ENCODE measurements around the gene HPN.
"Not testable (repeated sequence)": the region's sequence is repeated elsewhere in the genome, so short reads cannot be mapped to it uniquely, and the experiment has no call there.

Gene HPN

GRCh38 chr19:35041548-35042055 lies at the start of gene HPN:
Gene HPN (plus strand): TSS chr19:35041721. CDS start chr19:35042507, 786 bp downstream.
- DNase-seq = no peak

- not testable (repeated sequence) for DNase-seq
Measured at GRCh38 chr19:34992582-34992981, 48.9 kb upstream of the HPN start.

GRCh38 chr19:34994286-34994642 lies 47.3 kb upstream of the HPN start:
- no peak for DNase-seq

- DNase-seq = no peak
Measured at GRCh38 chr19:34994643-34995541, 46.6 kb upstream of the HPN start.

GRCh38 chr19:34995551-34995950 lies 46.0 kb upstream of the HPN start:
- no peak for DNase-seq

- DNase-seq = no peak
Measured at GRCh38 chr19:34997071-34997617, 44.4 kb upstream of the HPN start.

GRCh38 chr19:34998224-34998623 lies 43.3 kb upstream of the HPN start:
- DNase-seq = not testable (repeated sequence)

- DNase-seq = no peak
Measured at GRCh38 chr19:34998777-34999497, 42.6 kb upstream of the HPN start.

GRCh38 chr19:34999498-35000337 lies 41.8 kb upstream of the HPN start, which contains the start of gene GRAMD1A:
Gene GRAMD1A (plus strand): TSS chr19:35000323. CDS start chr19:35000479, 156 bp downstream.
- DNase-seq = peak; percentile 72

GRCh38 chr19:35000338-35000646 lies 41.2 kb upstream of the HPN start:
- DNase-seq = no peak

- DNase-seq = no peak
Measured at GRCh38 chr19:35000647-35001501, 40.6 kb upstream of the HPN start.

- DNase-seq = no peak
Measured at GRCh38 chr19:35002037-35002535, 39.4 kb upstream of the HPN start.

- no peak for DNase-seq
Measured at GRCh38 chr19:35004517-35005255, 36.8 kb upstream of the HPN start.

- DNase-seq = no peak
Measured at GRCh38 chr19:35005256-35005977, 36.1 kb upstream of the HPN start.

GRCh38 chr19:35006007-35006341 lies 35.5 kb upstream of the HPN start:
- DNase-seq = not testable (repeated sequence)

- no peak for DNase-seq
Measured at GRCh38 chr19:35006342-35006998, 35.1 kb upstream of the HPN start.

GRCh38 chr19:35006999-35007365 lies 34.5 kb upstream of the HPN start:
- DNase-seq = no peak

GRCh38 chr19:35007427-35007826 lies 34.1 kb upstream of the HPN start:
- not testable (repeated sequence) for DNase-seq

- DNase-seq = no peak
Measured at GRCh38 chr19:35008891-35009341, 32.6 kb upstream of the HPN start.

Measured in NCI-H1436 (cell line).